GM18508 (cell line): Measurements from ENCODE around the gene CIRBP.

ENCODE experiments used
- ATAC-seq: cut with Tn5 transposase; IDR thresholded peaks from one replicate; pipeline ENCODE4 v1.9.1; 2021; ENCODE audit warnings: moderate number of reproducible peaks; ENCODE audit not compliant: insufficient read depth, unreplicated experiment

Gene CIRBP

GRCh38 chr19:1229924-1230782, 39.0 kb upstream of the CIRBP start:
- ATAC-seq: no peak

- no peak for ATAC-seq
Observed at GRCh38 chr19:1230783-1231489, 38.2 kb upstream of the CIRBP start.

GRCh38 chr19:1231729-1232637, 37.1 kb upstream of the CIRBP start:
- ATAC-seq: no peak

GRCh38 chr19:1232652-1233072, 36.5 kb upstream of the CIRBP start:
- ATAC-seq: no peak

GRCh38 chr19:1233115-1233667, 35.9 kb upstream of the CIRBP start:
- ATAC-seq: no peak

- no peak for ATAC-seq
Observed at GRCh38 chr19:1234051-1234954, 34.8 kb upstream of the CIRBP start.

GRCh38 chr19:1234955-1235380, 34.2 kb upstream of the CIRBP start:
- no peak for ATAC-seq

GRCh38 chr19:1235625-1236538, 33.2 kb upstream of the CIRBP start:
- ATAC-seq: no peak

- ATAC-seq: no peak
Observed at GRCh38 chr19:1236576-1236975, 32.6 kb upstream of the CIRBP start.

GRCh38 chr19:1237027-1237659, 32.0 kb upstream of the CIRBP start:
- no peak for ATAC-seq

GRCh38 chr19:1237754-1238368, 31.3 kb upstream of the CIRBP start, which contains the start of gene CBARP:
Gene CBARP, minus strand, starts transcription at chr19:1238005. Its CDS starts 1,905 bp downstream, at chr19:1236100.
- ATAC-seq: no peak

- ATAC-seq: no peak
Observed at GRCh38 chr19:1238369-1239303, 30.5 kb upstream of the CIRBP start.

GRCh38 chr19:1239420-1239795, 29.7 kb upstream of the CIRBP start:
- no peak for ATAC-seq

- ATAC-seq: no peak
Observed at GRCh38 chr19:1239796-1240737, 29.1 kb upstream of the CIRBP start.

GRCh38 chr19:1240925-1241324, 28.2 kb upstream of the CIRBP start:
- ATAC-seq: no peak
